NB4 (cell line): Measurements from ENCODE around the gene NKX2-8.
"Not testable (repeated sequence)": the region's sequence is repeated elsewhere in the genome, so short reads cannot be mapped to it uniquely, and the experiment has no call there.

Source experiments
- DNase-seq: peaks from one replicate; pipeline ENCODE4 v3.0.0; 2010; ENCODE audit warnings: low read depth
- H3K4me3 ChIP-seq: one replicate; pipeline ENCODE4 v1.5.1; 2011; ENCODE audit warnings: mild to moderate bottlenecking, low read depth, low read length, moderate library complexity
- CTCF ChIP-seq: IDR thresholded peaks from one replicate; pipeline ENCODE4 v1.5.1; 2012; ENCODE audit warnings: low read depth, low read length
- MAX ChIP-seq: IDR thresholded peaks from 2 replicates; pipeline ENCODE4 v1.6.1; 2011; ENCODE audit warnings: low read depth, low read length
- MYC ChIP-seq: IDR thresholded peaks from 2 replicates; pipeline ENCODE4 v1.6.1; 2011; ENCODE audit warnings: low read depth, low read length
- POLR2A ChIP-seq: IDR thresholded peaks from 2 replicates; pipeline ENCODE4 v1.6.1; 2011; ENCODE audit warnings: mild to moderate bottlenecking; ENCODE audit not compliant: insufficient read length; ENCODE audit errors: extremely low read depth

NKX2-8 gene

GRCh38 chr14:36570065-36570464 is 12.3 kb downstream of the NKX2-8 start:
- H3K4me3 ChIP-seq = no peak overlapping the region
- no peak for DNase-seq
- TF ChIP-seq POLR2A (no peak), CTCF (no peak), MYC (no peak), MAX (no peak)

- peak; percentile 31 for DNase-seq
- H3K4me3 ChIP-seq = no peak overlapping the region
- TF ChIP-seq MAX (no peak), CTCF (peak; percentile 85)
These were observed 25.5 kb downstream of the NKX2-8 start for GRCh38 chr14:36556811-36557433.

- no peak for TF ChIP-seq POLR2A
These were observed 26.2 kb downstream of the NKX2-8 start for GRCh38 chr14:36555998-36556743.

GRCh38 chr14:36553656-36554260 is 28.7 kb downstream of the NKX2-8 start:
- TF ChIP-seq CTCF (peak; percentile 47), POLR2A (no peak), MYC (no peak), MAX (no peak)
- DNase-seq = peak; percentile 48
- no peak overlapping the region for H3K4me3 ChIP-seq

More at GRCh38 chr14:36555998-36556743, 26.2 kb downstream of the NKX2-8 start:
- no peak for DNase-seq
- H3K4me3 ChIP-seq = no peak overlapping the region

- TF ChIP-seq MAX (no peak), MYC (no peak), POLR2A (no peak), CTCF (no peak)
- no peak for DNase-seq
- no peak overlapping the region for H3K4me3 ChIP-seq
These were observed 31.5 kb downstream of the NKX2-8 start for GRCh38 chr14:36550899-36551298.

GRCh38 chr14:36544280-36544679 is 38.1 kb downstream of the NKX2-8 start:
- not testable (repeated sequence) for DNase-seq, H3K4me3 ChIP-seq
